Neuronal stem cell (in vitro differentiated cells): ENCODE measurements around the gene ETV6.

Experiments used
- DNase-seq: peaks from one replicate; pipeline ENCODE4 v3.0.0-alpha.2; 2013; ENCODE audit warnings: low spot score
- H2AFZ ChIP-seq: one replicate; pipeline ENCODE4 v1.6.1; 2013; ENCODE audit warnings: mild to moderate bottlenecking, low read length, inconsistent platforms
- H2AK5ac ChIP-seq: 2 replicates; pipeline ENCODE4 v1.6.1; 2013; ENCODE audit warnings: low read depth, mild to moderate bottlenecking, inconsistent platforms, low read length, moderate library complexity, mixed read lengths
- H2BK120ac ChIP-seq: 2 replicates; pipeline ENCODE4 v1.6.1; 2013; ENCODE audit warnings: low read depth, mild to moderate bottlenecking, inconsistent platforms, low read length, moderate library complexity, mixed read lengths
- H2BK12ac ChIP-seq: one replicate; pipeline ENCODE4 v1.6.1; 2013; ENCODE audit warnings: low read length, inconsistent platforms
- H2BK15ac ChIP-seq: 2 replicates; pipeline ENCODE4 v1.6.1; 2013; ENCODE audit warnings: mild to moderate bottlenecking, low read length, inconsistent platforms, mixed read lengths
- H2BK5ac ChIP-seq: one replicate; pipeline ENCODE4 v1.6.1; 2013; ENCODE audit warnings: inconsistent platforms, mild to moderate bottlenecking, low read length, moderate library complexity
- H3K14ac ChIP-seq: one replicate; pipeline ENCODE4 v1.6.1; 2013; ENCODE audit warnings: low read length, inconsistent platforms
- H3K18ac ChIP-seq: 2 replicates; pipeline ENCODE4 v1.6.1; 2013; ENCODE audit warnings: low read length, inconsistent platforms
- H3K23ac ChIP-seq: 2 replicates; pipeline ENCODE4 v1.6.1; 2013; ENCODE audit warnings: low read depth, mild to moderate bottlenecking, mixed read lengths, low read length, inconsistent platforms; ENCODE audit not compliant: poor library complexity
- H3K27ac ChIP-seq: replicated peaks from 3 replicates; pipeline ENCODE4 v1.5.1; 2013; ENCODE audit warnings: low read length, inconsistent platforms
- H3K27me3 ChIP-seq, 3 experiments: 2 replicates each; pipeline ENCODE4 v1.6.1; 2013; ENCODE audit warnings: low read length in 3 of 3, mild to moderate bottlenecking in 2 of 3, inconsistent platforms in 1 of 3, low read depth in 1 of 3, mixed read lengths in 1 of 3, moderate library complexity in 1 of 3; ENCODE audit not compliant: control insufficient read depth in 3 of 3, insufficient read depth in 3 of 3
- H3K36me3 ChIP-seq, 2 donors: replicated peaks in 1 of 2; 2 replicates each; pipeline ENCODE4 v1.6.1; 2013; ENCODE audit warnings: low read length in 2 of 2; ENCODE audit not compliant: control insufficient read depth in 2 of 2, insufficient read depth in 2 of 2
- H3K4ac ChIP-seq: 2 replicates; pipeline ENCODE4 v1.6.1; 2013; ENCODE audit warnings: inconsistent platforms, mild to moderate bottlenecking, low read length, moderate library complexity
- H3K4me1 ChIP-seq, 2 donors: 1 replicate in 1 of 2; 2 replicates in 1 of 2; pipeline ENCODE4 v1.6.1; 2013; ENCODE audit warnings: low read length in 2 of 2, low read depth in 1 of 2; ENCODE audit not compliant: control insufficient read depth in 2 of 2, insufficient read depth in 1 of 2
- H3K4me2 ChIP-seq: one replicate; pipeline ENCODE4 v1.6.1; 2013; ENCODE audit warnings: mild to moderate bottlenecking, low read length, inconsistent platforms; ENCODE audit not compliant: insufficient read depth, poor library complexity, severe bottlenecking
- H3K4me3 ChIP-seq, 2 donors: 2 replicates each; pipeline ENCODE4 v1.5.1; 2013; ENCODE audit warnings: low read length in 2 of 2, mild to moderate bottlenecking in 2 of 2, inconsistent platforms in 1 of 2, moderate library complexity in 1 of 2
- H3K79me1 ChIP-seq: one replicate; pipeline ENCODE4 v1.6.1; 2013; ENCODE audit warnings: low read depth, mild to moderate bottlenecking, inconsistent platforms, low read length, moderate library complexity
- H3K9ac ChIP-seq: one replicate; pipeline ENCODE4 v1.6.1; 2013; ENCODE audit warnings: mild to moderate bottlenecking, low read depth, low read length, inconsistent platforms; ENCODE audit not compliant: poor library complexity
- H3K9me3 ChIP-seq, 2 donors: replicated peaks in 1 of 2; 2 replicates each; pipeline versions ENCODE3 to v1.6.1; 2013; ENCODE audit warnings: low read length in 2 of 2, mild to moderate bottlenecking in 2 of 2, inconsistent platforms in 1 of 2, low read depth in 1 of 2, mixed read lengths in 1 of 2, moderate library complexity in 1 of 2; ENCODE audit not compliant: control insufficient read depth in 2 of 2, insufficient read depth in 1 of 2
- H4K8ac ChIP-seq: one replicate; pipeline ENCODE4 v1.6.1; 2013; ENCODE audit warnings: low read depth, mild to moderate bottlenecking, inconsistent platforms, low read length, moderate library complexity
- H4K91ac ChIP-seq: one replicate; pipeline ENCODE4 v1.6.1; 2013; ENCODE audit warnings: low read length, low read depth, mild to moderate bottlenecking, inconsistent platforms; ENCODE audit not compliant: poor library complexity
- WGBS, 2 donors: extraction: QIAGEN DNeasy Blood & Tissue Kit; methylation state at CpG; one replicate each; pipeline ENCODE4 v1.1.7; 2013; ENCODE audit warnings: missing lambda C conversion rate in 2 of 2, mixed read lengths in 1 of 2; ENCODE audit not compliant: insufficient read length in 2 of 2, insufficient replicate concordance in 1 of 2; ENCODE audit errors: extremely low coverage in 2 of 2; 5-methylcytosine and 5-hydroxymethylcytosine counted together

ETV6 gene

GRCh38 chr12:11723993-11724392 lies 74.5 kb downstream of the ETV6 start:
- Histone ChIP-seq H3K9me3 (no peaks in the 10 kb centered on the region), H3K36me3 (no peaks in the 10 kb centered on the region), H3K9ac (no peak overlapping the region), H3K18ac (no peak overlapping the region), H3K4me2 (no peak overlapping the region), H4K8ac (no peak overlapping the region), H4K91ac (no peak overlapping the region), H3K4ac (no peak overlapping the region), H3K14ac (no peak overlapping the region), H3K79me1 (peaks cover 3% of the 10 kb centered on the region), H3K23ac (no peak overlapping the region), H2BK12ac (no peak overlapping the region), H3K4me1 (peaks cover 2 to 16% of the 10 kb centered on the region in 2 donors), H3K27me3 (no peaks in the 10 kb centered on the region), H3K27ac (no peak overlapping the region), H2AFZ (no peak overlapping the region), H3K4me3 (no peak overlapping the region), H2BK5ac (no peak overlapping the region), H2BK120ac (no peak overlapping the region), H2AK5ac (no peak overlapping the region), H2BK15ac (no peak overlapping the region)
- WGBS, 2 donors = no CpG with 5 or more reads among the region's 6 CpGs
- DNase-seq = no peak

GRCh38 chr12:11724888-11725311 lies 75.4 kb downstream of the ETV6 start:
- H3K9ac ChIP-seq = no peak overlapping the region
- no peak overlapping the region for H4K8ac ChIP-seq
- peaks cover 2 to 13% of the 10 kb centered on the region in 2 donors for H3K4me1 ChIP-seq
- H2BK12ac ChIP-seq = no peak overlapping the region
- no peak overlapping the region for H3K14ac ChIP-seq
- no peak overlapping the region for H2BK120ac ChIP-seq
- H3K4me3 ChIP-seq = no peak overlapping the region
- no peaks in the 10 kb centered on the region for H3K9me3 ChIP-seq
- no peak overlapping the region for H2BK5ac ChIP-seq
- peaks cover 2% of the 10 kb centered on the region for H3K79me1 ChIP-seq
- no peak overlapping the region for H2BK15ac ChIP-seq
- H3K4ac ChIP-seq = no peak overlapping the region
- H2AK5ac ChIP-seq = no peak overlapping the region
- H3K27ac ChIP-seq = no peak overlapping the region
- H3K23ac ChIP-seq = no peak overlapping the region
- H2AFZ ChIP-seq = no peak overlapping the region
- no CpG with 5 or more reads among the region's 7 CpGs for WGBS, 2 donors
- H3K18ac ChIP-seq = no peak overlapping the region
- DNase-seq = no peak
- H3K36me3 ChIP-seq = no peaks in the 10 kb centered on the region
- no peak overlapping the region for H3K4me2 ChIP-seq
- H4K91ac ChIP-seq = no peak overlapping the region
- H3K27me3 ChIP-seq = no peaks in the 10 kb centered on the region

GRCh38 chr12:11725686-11726085 lies 76.2 kb downstream of the ETV6 start:
- no peak overlapping the region for H3K14ac ChIP-seq
- H2AFZ ChIP-seq = no peak overlapping the region
- H3K9ac ChIP-seq = no peak overlapping the region
- H3K23ac ChIP-seq = no peak overlapping the region
- H4K8ac ChIP-seq = no peak overlapping the region
- H2BK5ac ChIP-seq = no peak overlapping the region
- H3K27me3 ChIP-seq = no peaks in the 10 kb centered on the region
- H3K27ac ChIP-seq = no peak overlapping the region
- no peak overlapping the region for H2BK15ac ChIP-seq
- H2BK120ac ChIP-seq = no peak overlapping the region
- H3K4me3 ChIP-seq = no peak overlapping the region
- WGBS, 2 donors = no CpG with 5 or more reads among the region's 8 CpGs
- H3K36me3 ChIP-seq = no peaks in the 10 kb centered on the region
- no peak overlapping the region for H3K4ac ChIP-seq
- H2BK12ac ChIP-seq = peak overlapping the region; percentile 12
- peaks cover 2% of the 10 kb centered on the region for H3K79me1 ChIP-seq
- H3K9me3 ChIP-seq = no peaks in the 10 kb centered on the region
- H4K91ac ChIP-seq = no peak overlapping the region
- H2AK5ac ChIP-seq = no peak overlapping the region
- no peak for DNase-seq
- no peak overlapping the region for H3K18ac ChIP-seq
- peaks cover 2 to 13% of the 10 kb centered on the region in 2 donors for H3K4me1 ChIP-seq
- H3K4me2 ChIP-seq = no peak overlapping the region

GRCh38 chr12:11726659-11727058 lies 77.2 kb downstream of the ETV6 start:
- Histone ChIP-seq H2BK15ac (no peak overlapping the region), H3K4me3 (no peak overlapping the region), H3K79me1 (peaks cover 2% of the 10 kb centered on the region)

More at GRCh38 chr12:11726659-11727058, 77.2 kb downstream of the ETV6 start:
- H3K4me2 ChIP-seq = no peak overlapping the region
- no peak overlapping the region for H2BK12ac ChIP-seq
- no peak overlapping the region for H3K23ac ChIP-seq
- no peak overlapping the region for H2AFZ ChIP-seq
- no peak overlapping the region for H3K4ac ChIP-seq
- no peak for DNase-seq
- peaks cover 2 to 13% of the 10 kb centered on the region in 2 donors for H3K4me1 ChIP-seq
- no peak overlapping the region for H3K27ac ChIP-seq
- H3K18ac ChIP-seq = no peak overlapping the region
- H2BK120ac ChIP-seq = no peak overlapping the region
- no peak overlapping the region for H4K91ac ChIP-seq
- H3K9ac ChIP-seq = no peak overlapping the region
- WGBS, 2 donors = no CpG with 5 or more reads among the region's 3 CpGs
- no peak overlapping the region for H3K14ac ChIP-seq
- no peaks in the 10 kb centered on the region for H3K9me3 ChIP-seq
- H2AK5ac ChIP-seq = no peak overlapping the region
- no peak overlapping the region for H4K8ac ChIP-seq
- H3K36me3 ChIP-seq = no peaks in the 10 kb centered on the region
- H3K27me3 ChIP-seq = no peaks in the 10 kb centered on the region
- H2BK5ac ChIP-seq = no peak overlapping the region
